ENCODE measurements around the gene XIAP.
"Not testable (repeated sequence)": the region's sequence is repeated elsewhere in the genome, so short reads cannot be mapped to it uniquely, and the experiment has no call there.

Gene XIAP

GRCh38 chrX:123830309-123830708 is 29.5 kb upstream of the XIAP start:
- no peaks in the 10 kb centered on the region for H3K27me3 ChIP-seq (replicated peaks)
- TF ChIP-seq, protein P1, sequence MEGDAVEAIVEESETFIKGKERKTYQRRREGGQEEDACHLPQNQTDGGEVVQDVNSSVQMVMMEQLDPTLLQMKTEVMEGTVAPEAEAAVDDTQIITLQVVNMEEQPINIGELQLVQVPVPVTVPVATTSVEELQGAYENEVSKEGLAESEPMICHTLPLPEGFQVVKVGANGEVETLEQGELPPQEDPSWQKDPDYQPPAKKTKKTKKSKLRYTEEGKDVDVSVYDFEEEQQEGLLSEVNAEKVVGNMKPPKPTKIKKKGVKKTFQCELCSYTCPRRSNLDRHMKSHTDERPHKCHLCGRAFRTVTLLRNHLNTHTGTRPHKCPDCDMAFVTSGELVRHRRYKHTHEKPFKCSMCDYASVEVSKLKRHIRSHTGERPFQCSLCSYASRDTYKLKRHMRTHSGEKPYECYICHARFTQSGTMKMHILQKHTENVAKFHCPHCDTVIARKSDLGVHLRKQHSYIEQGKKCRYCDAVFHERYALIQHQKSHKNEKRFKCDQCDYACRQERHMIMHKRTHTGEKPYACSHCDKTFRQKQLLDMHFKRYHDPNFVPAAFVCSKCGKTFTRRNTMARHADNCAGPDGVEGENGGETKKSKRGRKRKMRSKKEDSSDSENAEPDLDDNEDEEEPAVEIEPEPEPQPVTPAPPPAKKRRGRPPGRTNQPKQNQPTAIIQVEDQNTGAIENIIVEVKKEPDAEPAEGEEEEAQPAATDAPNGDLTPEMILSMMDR (IDR thresholded peaks at IDR 0.05; ENCODE audit: low read depth, low read length, missing control alignments): no peak

GRCh38 chrX:123833387-123833786 is 26.5 kb upstream of the XIAP start:
- Histone ChIP-seq H3K36me3 (replicated peaks) (no peaks in the 10 kb centered on the region), H3K4me3 (ENCODE audit: low read depth, low read length) (no peak overlapping the region), H3K27ac (no peak overlapping the region), H3K27me3 (replicated peaks) (no peaks in the 10 kb centered on the region)
- TF ChIP-seq, protein P1 (IDR thresholded peaks at IDR 0.05; ENCODE audit: low read depth, low read length, missing control alignments): peak; percentile 76
- DNase-seq: peak; percentile 30
- in situ Hi-C loops (cut with HindIII; ENCODE audit: low pct_ligation_motif_present, low sequenced_read_pairs): no loop called here

More at GRCh38 chrX:123830309-123830708, 29.5 kb upstream of the XIAP start:
- no peak for DNase-seq
- H3K36me3 ChIP-seq (replicated peaks): no peaks in the 10 kb centered on the region
- no peak overlapping the region for H3K27ac ChIP-seq
- in situ Hi-C loops (cut with HindIII; ENCODE audit: low pct_ligation_motif_present, low sequenced_read_pairs): no loop called here
- no peak overlapping the region for H3K4me3 ChIP-seq (ENCODE audit: low read depth, low read length)

DNA sequence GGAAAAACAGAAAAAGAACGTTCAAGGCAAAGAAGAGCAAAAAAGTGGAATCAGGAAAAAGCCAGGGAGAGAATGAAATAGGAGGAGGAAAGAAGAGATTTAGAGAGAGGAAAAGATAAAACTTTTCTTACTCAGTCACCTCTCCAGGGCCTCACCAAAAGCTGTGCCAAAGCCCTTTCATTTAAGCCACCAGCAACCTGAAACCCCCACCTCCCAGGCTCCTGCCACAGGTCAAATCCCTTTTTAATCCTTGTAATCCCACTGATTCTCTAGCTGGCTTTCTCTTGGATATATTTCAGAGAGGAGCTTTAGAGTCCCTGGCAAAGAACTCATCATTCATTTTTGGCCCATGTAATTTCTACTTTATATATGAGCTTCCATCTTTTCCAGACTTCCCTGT is 25.7 kb upstream of the XIAP start:
- Histone ChIP-seq H3K27ac (no peak overlapping the region), H3K36me3 (replicated peaks) (no peaks in the 10 kb centered on the region), H3K4me3 (ENCODE audit: low read depth, low read length) (no peak overlapping the region), H3K27me3 (replicated peaks) (no peaks in the 10 kb centered on the region)
- TF ChIP-seq, protein P1 (IDR thresholded peaks at IDR 0.05; ENCODE audit: low read depth, low read length, missing control alignments): no peak
- no peak for DNase-seq
- in situ Hi-C loops (cut with HindIII; ENCODE audit: low pct_ligation_motif_present, low sequenced_read_pairs): no loop called here

- DNase-seq: peak; percentile 51
Observed at GRCh38 chrX:123835661-123836371, 24.0 kb upstream of the XIAP start.

DNA sequence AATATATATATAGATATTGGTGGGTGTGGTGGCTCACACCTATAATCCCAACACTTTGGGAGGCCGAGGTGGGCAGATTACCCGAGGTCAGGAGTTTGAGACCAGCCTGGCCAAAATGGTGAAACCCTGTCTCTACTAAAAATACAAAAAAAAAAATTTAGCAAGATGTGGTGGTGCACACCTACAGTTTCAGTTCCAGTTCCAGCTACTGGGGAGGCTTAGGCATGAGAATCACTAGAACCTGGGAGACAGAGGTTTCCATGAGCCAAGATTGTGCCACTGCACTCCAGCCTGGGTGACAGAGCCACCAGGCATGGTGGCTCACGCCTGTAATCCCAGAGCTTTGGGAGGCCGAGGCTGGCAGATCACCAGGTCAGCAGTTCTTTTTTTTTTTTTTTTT is 14.7 kb upstream of the XIAP start:
- in situ Hi-C loops (cut with HindIII; ENCODE audit: low pct_ligation_motif_present, low sequenced_read_pairs); H3K27me3 ChIP-seq (replicated peaks); DNase-seq; H3K27ac ChIP-seq; H3K4me3 ChIP-seq (ENCODE audit: low read depth, low read length); H3K36me3 ChIP-seq (replicated peaks): not testable (repeated sequence)

More at GRCh38 chrX:123835661-123836371, 24.0 kb upstream of the XIAP start:
- no peak overlapping the region for H3K27ac ChIP-seq
- H3K27me3 ChIP-seq (replicated peaks): no peaks in the 10 kb centered on the region
- H3K4me3 ChIP-seq (ENCODE audit: low read depth, low read length): no peak overlapping the region
- in situ Hi-C loops (cut with HindIII; ENCODE audit: low pct_ligation_motif_present, low sequenced_read_pairs): no loop called here
- TF ChIP-seq, protein P1 (IDR thresholded peaks at IDR 0.05; ENCODE audit: low read depth, low read length, missing control alignments): peak; percentile 16
- no peaks in the 10 kb centered on the region for H3K36me3 ChIP-seq (replicated peaks)

- H3K4me3 ChIP-seq (ENCODE audit: low read depth, low read length): no peak overlapping the region
- peak; percentile 65 for DNase-seq
- TF ChIP-seq, protein P1 (IDR thresholded peaks at IDR 0.05; ENCODE audit: low read depth, low read length, missing control alignments): no peak
- no peaks in the 10 kb centered on the region for H3K27me3 ChIP-seq (replicated peaks)
- H3K36me3 ChIP-seq (replicated peaks): no peaks in the 10 kb centered on the region
- H3K27ac ChIP-seq: peak overlapping the region; percentile 57
- in situ Hi-C loops (cut with HindIII; ENCODE audit: low pct_ligation_motif_present, low sequenced_read_pairs): no loop called here
Observed at GRCh38 chrX:123846577-123847038, 13.2 kb upstream of the XIAP start.

Measured in brain microvascular endothelial cell (primary cell).